Vagina (tissue), 2 donors: Measurements from ENCODE around the gene G2E3. TPM values are rescaled to one million over a fixed set of nuclear protein-coding genes. Genes with fewer than 3 reads are reported as not detected.

Experiments
- DNase-seq, 2 donors: peaks; one replicate each; pipeline ENCODE4 v3.0.0-alpha.2; 2017; ENCODE audit errors: extremely low spot score in 2 of 2
- H3K27ac ChIP-seq: fragments of 200-600 bp; sonication (generic); one replicate; pipeline ENCODE4 v1.5.1; 2019
- H3K27me3 ChIP-seq: fragments of 200-600 bp; sonication (generic); one replicate; pipeline ENCODE4 v1.5.1; 2019
- H3K36me3 ChIP-seq, 2 donors: fragments of 200-600 bp; sonication (generic); one replicate each; pipeline ENCODE4 v1.5.1; 2017 to 2019
- H3K4me1 ChIP-seq: fragments of 200-600 bp; sonication (generic); one replicate; pipeline ENCODE4 v1.5.1; 2019
- H3K4me3 ChIP-seq, 2 donors: fragments of 200-600 bp; sonication (generic); 1 replicate in 1 of 2; 2 replicates in 1 of 2; pipeline ENCODE4 v1.5.1; 2016 to 2019
- H3K9me3 ChIP-seq: fragments of 200-600 bp; sonication (generic); one replicate; pipeline ENCODE4 v1.5.1; 2019
- POLR2A ChIP-seq, 2 donors: fragments of 450-650 bp; IDR thresholded peaks; one replicate each; pipeline ENCODE4 v1.6.1; 2017; ENCODE audit warnings: antibody characterized with exemption in 2 of 2, mild to moderate bottlenecking in 2 of 2, moderate library complexity in 2 of 2
- POLR2AphosphoS5 ChIP-seq, 2 donors: sonication (generic); formaldehyde crosslinking; IDR thresholded peaks; one replicate each; pipeline ENCODE4 v1.9.0; 2017; ENCODE audit warnings: antibody characterized with exemption in 2 of 2, mild to moderate bottlenecking in 2 of 2, low read depth in 1 of 2; ENCODE audit not compliant: insufficient read depth in 1 of 2
- intact Hi-C: fragments of 100-400 bp; cut with DNase I; formaldehyde crosslinking; loops from one replicate; pipeline ENCODE4 v1.15.1; 2023
- small RNA-seq: library from RNA; depleted of rRNA; stranded (forward); fragments of <200 nt; gene quantifications from one replicate; pipeline ENCODE3, GENCODE V24; 2016
- total RNA-seq: library from RNA; depleted of rRNA; stranded (reverse); fragments of >200 nt; gene quantifications from one replicate; pipeline ENCODE4 v1.2.3, GENCODE V29; 2016
- TF ChIP-seq, protein P1 (sequence below), 3 experiments: fragments of 450-650 bp in 2 of 3; fragments of 200-600 bp in 1 of 3; sonication (generic) in 1 of 3; IDR thresholded peaks; one replicate each; pipeline ENCODE4 v1.5.1; 2017 to 2019; ENCODE audit warnings: antibody characterized with exemption in 3 of 3, mild to moderate bottlenecking in 2 of 3, moderate library complexity in 2 of 3

Gene G2E3
- total RNA-seq, 1 donor from 2014 or later = 7.4 TPM

DNA sequence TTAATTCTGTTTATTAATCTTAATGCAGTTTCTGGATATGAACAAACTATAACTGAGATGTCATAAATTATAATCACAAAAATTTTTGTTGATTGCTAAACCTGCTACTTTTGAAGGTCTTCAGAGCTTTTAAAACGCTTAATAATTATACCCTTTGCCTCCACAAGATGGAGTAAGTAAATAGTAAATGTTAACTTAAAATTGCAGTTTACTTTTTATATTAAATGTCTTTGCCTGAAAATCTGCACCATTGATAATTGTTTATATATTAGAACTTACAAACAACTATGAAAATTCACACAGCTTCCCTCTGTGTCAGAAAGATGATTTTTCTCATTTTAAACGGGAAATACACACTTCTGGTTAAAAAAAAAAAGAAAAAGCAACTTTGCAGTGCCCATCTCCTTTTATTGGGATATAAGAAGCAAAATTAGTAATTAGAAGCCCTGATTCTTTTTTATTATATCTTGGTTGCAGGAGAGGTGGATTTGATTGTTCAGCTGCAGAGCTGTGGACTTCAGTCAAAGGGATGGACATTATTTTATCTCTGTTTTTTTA lies 98.7 kb downstream of the G2E3 start:
- no peaks in the 10 kb centered on the region for H3K9me3 ChIP-seq
- H3K36me3 ChIP-seq = peaks cover 0 to 49% of the 10 kb centered on the region in 2 donors
- no peaks in the 10 kb centered on the region for H3K27me3 ChIP-seq
- DNase-seq = no peak
- no peak overlapping the region for H3K4me3 ChIP-seq
- H3K27ac ChIP-seq = no peak overlapping the region
- TF ChIP-seq, protein P1, sequence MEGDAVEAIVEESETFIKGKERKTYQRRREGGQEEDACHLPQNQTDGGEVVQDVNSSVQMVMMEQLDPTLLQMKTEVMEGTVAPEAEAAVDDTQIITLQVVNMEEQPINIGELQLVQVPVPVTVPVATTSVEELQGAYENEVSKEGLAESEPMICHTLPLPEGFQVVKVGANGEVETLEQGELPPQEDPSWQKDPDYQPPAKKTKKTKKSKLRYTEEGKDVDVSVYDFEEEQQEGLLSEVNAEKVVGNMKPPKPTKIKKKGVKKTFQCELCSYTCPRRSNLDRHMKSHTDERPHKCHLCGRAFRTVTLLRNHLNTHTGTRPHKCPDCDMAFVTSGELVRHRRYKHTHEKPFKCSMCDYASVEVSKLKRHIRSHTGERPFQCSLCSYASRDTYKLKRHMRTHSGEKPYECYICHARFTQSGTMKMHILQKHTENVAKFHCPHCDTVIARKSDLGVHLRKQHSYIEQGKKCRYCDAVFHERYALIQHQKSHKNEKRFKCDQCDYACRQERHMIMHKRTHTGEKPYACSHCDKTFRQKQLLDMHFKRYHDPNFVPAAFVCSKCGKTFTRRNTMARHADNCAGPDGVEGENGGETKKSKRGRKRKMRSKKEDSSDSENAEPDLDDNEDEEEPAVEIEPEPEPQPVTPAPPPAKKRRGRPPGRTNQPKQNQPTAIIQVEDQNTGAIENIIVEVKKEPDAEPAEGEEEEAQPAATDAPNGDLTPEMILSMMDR (IDR thresholded peaks at IDR 0.05) = peak in 1 of 3 experiments; percentile 32
- no peak for TF ChIP-seq POLR2AphosphoS5 (IDR thresholded peaks at IDR 0.05; ENCODE audit: insufficient read depth in 1 of 2, low read depth in 1 of 2)
- intact Hi-C loops = no loop called here
- H3K4me1 ChIP-seq = no peaks in the 10 kb centered on the region

DNA sequence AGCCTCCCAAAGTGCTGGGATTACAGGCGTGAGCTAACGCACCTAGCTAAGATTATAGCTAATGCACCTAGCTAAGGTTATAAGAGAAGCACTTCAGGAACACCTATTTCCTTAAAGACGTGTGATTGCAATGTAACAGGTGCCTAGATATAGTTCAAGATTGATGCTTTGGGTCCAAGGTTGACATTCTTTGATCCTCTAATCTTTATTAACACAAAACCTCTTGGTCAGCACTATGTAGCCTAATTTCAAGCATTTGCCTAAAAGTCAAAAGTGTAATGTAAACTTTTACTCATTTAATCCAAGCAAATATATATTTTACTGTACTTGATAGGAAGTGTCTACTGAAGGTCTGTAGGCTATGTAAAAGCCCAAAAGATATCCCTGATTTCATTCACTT lies 99.7 kb downstream of the G2E3 start:
- H3K9me3 ChIP-seq = no peaks in the 10 kb centered on the region
- no peaks in the 10 kb centered on the region for H3K4me1 ChIP-seq
- peaks cover 0 to 45% of the 10 kb centered on the region in 2 donors for H3K36me3 ChIP-seq
- no peak for DNase-seq
- intact Hi-C loops = no loop called here
- H3K4me3 ChIP-seq = no peak overlapping the region
- H3K27ac ChIP-seq = no peak overlapping the region
- TF ChIP-seq, protein P1 (IDR thresholded peaks at IDR 0.05) = no peak
- no peak for TF ChIP-seq POLR2AphosphoS5 (IDR thresholded peaks at IDR 0.05; ENCODE audit: insufficient read depth in 1 of 2, low read depth in 1 of 2)
- no peak for TF ChIP-seq POLR2A (IDR thresholded peaks at IDR 0.05)
- H3K27me3 ChIP-seq = no peaks in the 10 kb centered on the region

DNA sequence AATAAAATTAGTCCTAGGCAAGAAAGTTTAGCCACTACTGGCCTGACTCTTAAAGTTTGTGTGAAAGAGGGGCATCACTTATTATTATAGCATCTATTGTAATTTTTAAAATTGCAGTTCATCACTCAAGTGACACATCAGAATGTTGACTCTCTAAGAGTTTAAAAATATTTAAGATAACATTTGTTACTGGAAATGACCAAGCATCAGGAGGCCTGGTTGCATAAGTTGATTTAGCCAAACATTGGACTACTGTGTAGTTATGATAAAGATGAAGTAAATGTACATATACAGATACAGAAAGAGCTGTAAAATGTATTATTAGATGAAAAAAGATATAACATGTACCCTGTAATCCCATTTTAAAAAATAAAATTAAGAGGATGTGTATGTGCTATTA lies 110.6 kb downstream of the G2E3 start:
- H3K36me3 ChIP-seq = peaks cover 0 to 10% of the 10 kb centered on the region in 2 donors
- no peak overlapping the region for H3K27ac ChIP-seq
- no peaks in the 10 kb centered on the region for H3K9me3 ChIP-seq
- H3K4me1 ChIP-seq = no peaks in the 10 kb centered on the region
- TF ChIP-seq, protein P1 (IDR thresholded peaks at IDR 0.05) = no peak
- no peak for TF ChIP-seq POLR2A (IDR thresholded peaks at IDR 0.05)
- no peak for TF ChIP-seq POLR2AphosphoS5 (IDR thresholded peaks at IDR 0.05; ENCODE audit: insufficient read depth in 1 of 2, low read depth in 1 of 2)
- intact Hi-C loops = no loop called here
- H3K4me3 ChIP-seq = no peak overlapping the region
- DNase-seq = no peak
- no peaks in the 10 kb centered on the region for H3K27me3 ChIP-seq

Small RNAs within 50 kb of the gene (small RNA-seq; reads per million reads assigned to genes)
- gene RF02271 = not detected

Other genes with a start within 250 kb of the G2E3 start
- 40.8 TPM for gene SCFD1, start 63.2 kb downstream of the G2E3 start, total RNA-seq